Measurements from ENCODE around the gene POFUT1.

POFUT1 gene

GRCh38 chr20:32205843-32206759 lies 1.6 kb upstream of the POFUT1 start:
- in situ Hi-C loops (cut with MboI; ENCODE audit: low sequenced_read_pairs), result no loop called here

GRCh38 chr20:32206760-32207625 lies 687 bp upstream of the POFUT1 start:
- in situ Hi-C loops (cut with MboI; ENCODE audit: low sequenced_read_pairs), result no loop called here

GRCh38 chr20:32208499-32209154 lies 947 bp downstream of the POFUT1 start:
- in situ Hi-C loops (cut with MboI; ENCODE audit: low sequenced_read_pairs), result no loop called here

GRCh38 chr20:32209850-32210605 lies 2.3 kb downstream of the POFUT1 start:
- in situ Hi-C loops (cut with MboI; ENCODE audit: low sequenced_read_pairs), result no loop called here

- in situ Hi-C loops (cut with MboI; ENCODE audit: low sequenced_read_pairs), result no loop called here
Observed at GRCh38 chr20:32213870-32214269, 6.2 kb downstream of the POFUT1 start.

- in situ Hi-C loops (cut with MboI; ENCODE audit: low sequenced_read_pairs), result no loop called here
Observed at GRCh38 chr20:32215147-32215546, 7.5 kb downstream of the POFUT1 start.

- in situ Hi-C loops (cut with MboI; ENCODE audit: low sequenced_read_pairs), result no loop called here
Observed at GRCh38 chr20:32215729-32216128, 8.0 kb downstream of the POFUT1 start.

- in situ Hi-C loops (cut with MboI; ENCODE audit: low sequenced_read_pairs), result no loop called here
Observed at GRCh38 chr20:32216179-32217142, 8.8 kb downstream of the POFUT1 start.

- in situ Hi-C loops (cut with MboI; ENCODE audit: low sequenced_read_pairs), result no loop called here
Observed at GRCh38 chr20:32218156-32218900, 10.6 kb downstream of the POFUT1 start.

- in situ Hi-C loops (cut with MboI; ENCODE audit: low sequenced_read_pairs), result no loop called here
Observed at GRCh38 chr20:32224463-32224862, 16.8 kb downstream of the POFUT1 start.

GRCh38 chr20:32226391-32226790 lies 18.7 kb downstream of the POFUT1 start:
- in situ Hi-C loops (cut with MboI; ENCODE audit: low sequenced_read_pairs), result no loop called here

- in situ Hi-C loops (cut with MboI; ENCODE audit: low sequenced_read_pairs), result no loop called here
Observed at GRCh38 chr20:32227306-32227705, 19.6 kb downstream of the POFUT1 start.

- in situ Hi-C loops (cut with MboI; ENCODE audit: low sequenced_read_pairs), result no loop called here
Observed at GRCh38 chr20:32227744-32228688, 20.3 kb downstream of the POFUT1 start.

- in situ Hi-C loops (cut with MboI; ENCODE audit: low sequenced_read_pairs), result no loop called here
Observed at GRCh38 chr20:32229251-32229747, 21.6 kb downstream of the POFUT1 start.

GRCh38 chr20:32230707-32231106 lies 23.0 kb downstream of the POFUT1 start:
- in situ Hi-C loops (cut with MboI; ENCODE audit: low sequenced_read_pairs), result no loop called here

- in situ Hi-C loops (cut with MboI; ENCODE audit: low sequenced_read_pairs), result no loop called here
Observed at GRCh38 chr20:32231245-32231644, 23.6 kb downstream of the POFUT1 start.

GRCh38 chr20:32231847-32232246 lies 24.2 kb downstream of the POFUT1 start:
- in situ Hi-C loops (cut with MboI; ENCODE audit: low sequenced_read_pairs), result no loop called here
